NCI-H128 (cell line): ENCODE results near the gene WRNIP1.
A peak's percentile ranks its signal among the peaks of the same experiment; 100 is the strongest.

Source experiments
- DNase-seq: peaks from one replicate; lab custom pipeline; 2025; ENCODE audit not compliant: unreplicated experiment; lab: John Stamatoyannopoulos, UW

WRNIP1 gene

GRCh38 chr6:2765166-2765895 lies at the start of gene WRNIP1:
TSS of gene WRNIP1 (plus strand) at chr6:2765393. CDS start at chr6:2765623, 230 bp downstream.
- DNase-seq, result peak; percentile 95

GRCh38 chr6:2715737-2716136 lies 49.5 kb upstream of the WRNIP1 start:
- no peak for DNase-seq

GRCh38 chr6:2716936-2717700 lies 48.1 kb upstream of the WRNIP1 start:
- no peak for DNase-seq

- DNase-seq, result no peak
These were observed 46.7 kb upstream of the WRNIP1 start for GRCh38 chr6:2718334-2719092.

GRCh38 chr6:2719093-2719455 lies 46.1 kb upstream of the WRNIP1 start:
- no peak for DNase-seq

GRCh38 chr6:2721219-2721618 lies 44.0 kb upstream of the WRNIP1 start:
- no peak for DNase-seq

GRCh38 chr6:2725364-2725988 lies 39.7 kb upstream of the WRNIP1 start:
- DNase-seq, result no peak

GRCh38 chr6:2725999-2726567 lies 39.1 kb upstream of the WRNIP1 start:
- no peak for DNase-seq

- no peak for DNase-seq
These were observed 35.3 kb upstream of the WRNIP1 start for GRCh38 chr6:2729921-2730320.

GRCh38 chr6:2730353-2731107 lies 34.7 kb upstream of the WRNIP1 start:
- DNase-seq, result no peak

- no peak for DNase-seq
These were observed 33.8 kb upstream of the WRNIP1 start for GRCh38 chr6:2731281-2731909.

GRCh38 chr6:2732503-2733089 lies 32.6 kb upstream of the WRNIP1 start:
- no peak for DNase-seq

GRCh38 chr6:2733324-2733723 lies 31.9 kb upstream of the WRNIP1 start:
- DNase-seq, result no peak

GRCh38 chr6:2733736-2734480 lies 31.3 kb upstream of the WRNIP1 start:
- no peak for DNase-seq

GRCh38 chr6:2734488-2735166 lies 30.6 kb upstream of the WRNIP1 start:
- no peak for DNase-seq

- no peak for DNase-seq
These were observed 27.3 kb upstream of the WRNIP1 start for GRCh38 chr6:2737885-2738284.

GRCh38 chr6:2738373-2738979 lies 26.7 kb upstream of the WRNIP1 start:
- DNase-seq, result peak; percentile 41

GRCh38 chr6:2739335-2739734 lies 25.9 kb upstream of the WRNIP1 start:
- no peak for DNase-seq
